Measurements from ENCODE around the gene FADS2.

FADS2 gene

DNA sequence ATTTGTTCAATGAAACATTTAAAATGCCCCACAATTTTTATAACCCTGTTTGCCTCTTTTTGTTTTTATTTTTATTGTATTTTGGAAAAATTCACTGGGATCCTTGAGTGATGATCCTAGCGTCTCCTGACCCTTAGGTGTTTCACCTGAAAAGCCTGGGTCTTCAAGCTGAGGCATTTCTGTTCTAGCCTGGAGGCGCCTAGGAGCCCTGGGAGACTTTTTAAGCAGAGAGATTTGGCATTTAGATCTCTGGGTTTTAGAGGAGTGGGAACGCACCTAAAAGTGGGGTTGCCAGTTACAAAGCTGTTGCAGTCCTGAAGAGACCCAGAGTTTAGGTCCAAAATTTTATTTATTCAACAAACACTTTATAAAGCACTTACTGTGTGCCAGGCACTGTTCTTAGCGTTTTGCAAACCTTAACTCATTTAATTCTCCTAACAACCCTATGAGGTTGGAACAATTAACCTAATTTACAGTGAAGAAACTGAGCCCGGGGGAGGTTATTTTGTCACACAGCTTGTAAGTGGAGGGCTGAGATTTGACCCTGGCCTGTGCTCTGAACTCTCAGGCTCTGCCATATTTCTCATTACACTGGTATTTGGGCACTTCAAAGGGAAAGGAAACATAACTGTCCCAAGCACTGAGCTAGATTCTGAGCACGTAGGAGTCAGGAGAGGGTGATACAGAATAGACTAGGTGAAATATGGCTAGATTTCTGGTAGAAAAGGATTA, 10.5 kb upstream of the FADS2 start:
- no peak for ATAC-seq
- TF ChIP-seq, protein P1, sequence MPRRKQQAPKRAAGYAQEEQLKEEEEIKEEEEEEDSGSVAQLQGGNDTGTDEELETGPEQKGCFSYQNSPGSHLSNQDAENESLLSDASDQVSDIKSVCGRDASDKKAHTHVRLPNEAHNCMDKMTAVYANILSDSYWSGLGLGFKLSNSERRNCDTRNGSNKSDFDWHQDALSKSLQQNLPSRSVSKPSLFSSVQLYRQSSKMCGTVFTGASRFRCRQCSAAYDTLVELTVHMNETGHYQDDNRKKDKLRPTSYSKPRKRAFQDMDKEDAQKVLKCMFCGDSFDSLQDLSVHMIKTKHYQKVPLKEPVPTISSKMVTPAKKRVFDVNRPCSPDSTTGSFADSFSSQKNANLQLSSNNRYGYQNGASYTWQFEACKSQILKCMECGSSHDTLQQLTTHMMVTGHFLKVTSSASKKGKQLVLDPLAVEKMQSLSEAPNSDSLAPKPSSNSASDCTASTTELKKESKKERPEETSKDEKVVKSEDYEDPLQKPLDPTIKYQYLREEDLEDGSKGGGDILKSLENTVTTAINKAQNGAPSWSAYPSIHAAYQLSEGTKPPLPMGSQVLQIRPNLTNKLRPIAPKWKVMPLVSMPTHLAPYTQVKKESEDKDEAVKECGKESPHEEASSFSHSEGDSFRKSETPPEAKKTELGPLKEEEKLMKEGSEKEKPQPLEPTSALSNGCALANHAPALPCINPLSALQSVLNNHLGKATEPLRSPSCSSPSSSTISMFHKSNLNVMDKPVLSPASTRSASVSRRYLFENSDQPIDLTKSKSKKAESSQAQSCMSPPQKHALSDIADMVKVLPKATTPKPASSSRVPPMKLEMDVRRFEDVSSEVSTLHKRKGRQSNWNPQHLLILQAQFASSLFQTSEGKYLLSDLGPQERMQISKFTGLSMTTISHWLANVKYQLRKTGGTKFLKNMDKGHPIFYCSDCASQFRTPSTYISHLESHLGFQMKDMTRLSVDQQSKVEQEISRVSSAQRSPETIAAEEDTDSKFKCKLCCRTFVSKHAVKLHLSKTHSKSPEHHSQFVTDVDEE (CRISPR knock-in tag; IDR thresholded peaks at IDR 0.05) = no peak
- no peak for TF ChIP-seq RARB (CRISPR knock-in tag; IDR thresholded peaks at IDR 0.05)
- TF ChIP-seq ZNF70 (CRISPR knock-in tag; IDR thresholded peaks at IDR 0.05) = no peak
- TF ChIP-seq, protein P2, sequence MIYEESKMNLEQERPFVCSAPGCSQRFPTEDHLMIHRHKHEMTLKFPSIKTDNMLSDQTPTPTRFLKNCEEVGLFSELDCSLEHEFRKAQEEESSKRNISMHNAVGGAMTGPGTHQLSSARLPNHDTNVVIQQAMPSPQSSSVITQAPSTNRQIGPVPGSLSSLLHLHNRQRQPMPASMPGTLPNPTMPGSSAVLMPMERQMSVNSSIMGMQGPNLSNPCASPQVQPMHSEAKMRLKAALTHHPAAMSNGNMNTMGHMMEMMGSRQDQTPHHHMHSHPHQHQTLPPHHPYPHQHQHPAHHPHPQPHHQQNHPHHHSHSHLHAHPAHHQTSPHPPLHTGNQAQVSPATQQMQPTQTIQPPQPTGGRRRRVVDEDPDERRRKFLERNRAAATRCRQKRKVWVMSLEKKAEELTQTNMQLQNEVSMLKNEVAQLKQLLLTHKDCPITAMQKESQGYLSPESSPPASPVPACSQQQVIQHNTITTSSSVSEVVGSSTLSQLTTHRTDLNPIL (CRISPR knock-in tag; IDR thresholded peaks at IDR 0.05; ENCODE audit: low read depth) = no peak
- no peak for TF ChIP-seq TOX (CRISPR knock-in tag; IDR thresholded peaks at IDR 0.05; ENCODE audit: borderline replicate concordance)
- TF ChIP-seq ARNTL (CRISPR knock-in tag; IDR thresholded peaks at IDR 0.05; ENCODE audit: borderline replicate concordance, low read depth) = no peak
- no peak for TF ChIP-seq ZNF565 (CRISPR knock-in tag; conservative IDR thresholded peaks at IDR 0.05; ENCODE audit: low read depth)
- no peak for TF ChIP-seq BACH2 (CRISPR knock-in tag; IDR thresholded peaks at IDR 0.05; ENCODE audit: borderline replicate concordance)
- TF ChIP-seq ZFP3 (CRISPR knock-in tag; IDR thresholded peaks at IDR 0.05) = no peak
- no peak for TF ChIP-seq POU6F1 (CRISPR knock-in tag; IDR thresholded peaks at IDR 0.05; ENCODE audit: borderline replicate concordance, low read depth)
- TF ChIP-seq, protein P3, sequence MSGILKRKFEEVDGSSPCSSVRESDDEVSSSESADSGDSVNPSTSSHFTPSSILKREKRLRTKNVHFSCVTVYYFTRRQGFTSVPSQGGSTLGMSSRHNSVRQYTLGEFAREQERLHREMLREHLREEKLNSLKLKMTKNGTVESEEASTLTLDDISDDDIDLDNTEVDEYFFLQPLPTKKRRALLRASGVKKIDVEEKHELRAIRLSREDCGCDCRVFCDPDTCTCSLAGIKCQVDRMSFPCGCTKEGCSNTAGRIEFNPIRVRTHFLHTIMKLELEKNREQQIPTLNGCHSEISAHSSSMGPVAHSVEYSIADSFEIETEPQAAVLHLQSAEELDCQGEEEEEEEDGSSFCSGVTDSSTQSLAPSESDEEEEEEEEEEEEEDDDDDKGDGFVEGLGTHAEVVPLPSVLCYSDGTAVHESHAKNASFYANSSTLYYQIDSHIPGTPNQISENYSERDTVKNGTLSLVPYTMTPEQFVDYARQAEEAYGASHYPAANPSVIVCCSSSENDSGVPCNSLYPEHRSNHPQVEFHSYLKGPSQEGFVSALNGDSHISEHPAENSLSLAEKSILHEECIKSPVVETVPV (CRISPR knock-in tag; IDR thresholded peaks at IDR 0.05) = no peak
- TF ChIP-seq GLIS3 (CRISPR knock-in tag; IDR thresholded peaks at IDR 0.05) = no peak
- no peak for TF ChIP-seq TCF4 (CRISPR knock-in tag; IDR thresholded peaks at IDR 0.05; ENCODE audit: borderline replicate concordance)
- TF ChIP-seq ISL1 (CRISPR knock-in tag; IDR thresholded peaks at IDR 0.05) = no peak

GRCh38 chr11:61820174-61820573, 7.9 kb upstream of the FADS2 start:
- ATAC-seq = no peak
- TF ChIP-seq, protein P3 (CRISPR knock-in tag; IDR thresholded peaks at IDR 0.05) = no peak
- TF ChIP-seq PATZ1 (CRISPR knock-in tag; IDR thresholded peaks at IDR 0.05; ENCODE audit: borderline replicate concordance) = no peak
- TF ChIP-seq ZC3H10 (CRISPR knock-in tag; IDR thresholded peaks at IDR 0.05) = no peak
- TF ChIP-seq, protein P2 (CRISPR knock-in tag; IDR thresholded peaks at IDR 0.05; ENCODE audit: low read depth) = no peak
- no peak for TF ChIP-seq BACH2 (CRISPR knock-in tag; IDR thresholded peaks at IDR 0.05; ENCODE audit: borderline replicate concordance)
- no peak for TF ChIP-seq RARB (CRISPR knock-in tag; IDR thresholded peaks at IDR 0.05)
- no peak for TF ChIP-seq POU6F1 (CRISPR knock-in tag; IDR thresholded peaks at IDR 0.05; ENCODE audit: borderline replicate concordance, low read depth)
- TF ChIP-seq ISL1 (CRISPR knock-in tag; IDR thresholded peaks at IDR 0.05) = no peak
- TF ChIP-seq OSR1 (CRISPR knock-in tag; IDR thresholded peaks at IDR 0.05) = no peak
- no peak for TF ChIP-seq CSDC2 (CRISPR knock-in tag; IDR thresholded peaks at IDR 0.05)
- TF ChIP-seq ZNF8 (CRISPR knock-in tag; IDR thresholded peaks at IDR 0.05) = no peak
- TF ChIP-seq ESRRG (CRISPR knock-in tag; IDR thresholded peaks at IDR 0.05) = no peak
- TF ChIP-seq GLIS3 (CRISPR knock-in tag; IDR thresholded peaks at IDR 0.05) = no peak
- TF ChIP-seq TOX (CRISPR knock-in tag; IDR thresholded peaks at IDR 0.05; ENCODE audit: borderline replicate concordance) = no peak
- TF ChIP-seq ZNF565 (CRISPR knock-in tag; conservative IDR thresholded peaks at IDR 0.05; ENCODE audit: low read depth) = no peak
- TF ChIP-seq ARNTL (CRISPR knock-in tag; IDR thresholded peaks at IDR 0.05; ENCODE audit: borderline replicate concordance, low read depth) = no peak
- TF ChIP-seq PPARA (CRISPR knock-in tag; IDR thresholded peaks at IDR 0.05; ENCODE audit: borderline replicate concordance) = no peak
- no peak for TF ChIP-seq ZFP3 (CRISPR knock-in tag; IDR thresholded peaks at IDR 0.05)
